Stomach (tissue), 9 donors: Measurements from ENCODE around the gene EXOC4. TPM values are rescaled to one million over a fixed set of nuclear protein-coding genes. Genes with fewer than 3 reads are reported as not detected.

Source experiments
- DNase-seq, 2 donors: peaks; one replicate each; pipeline versions ENCODE4 v3.0.0 to v3.0.0-alpha.2; 2013 to 2019
- H3K27ac ChIP-seq, 5 donors: fragments of 200-600 bp in 4 of 5; sonication (generic) in 4 of 5; one replicate each; pipeline ENCODE4 v1.5.1; 2013 to 2019; ENCODE audit warnings: mild to moderate bottlenecking in 1 of 5, moderate library complexity in 1 of 5
- H3K27me3 ChIP-seq, 3 donors: fragments of 200-600 bp; sonication (generic); one replicate each; pipeline ENCODE4 v1.5.1; 2017 to 2019; ENCODE audit warnings: mixed run types in 1 of 3
- H3K36me3 ChIP-seq, 4 donors: fragments of 200-600 bp; sonication (generic); 1 replicate in 3 of 4; 2 replicates in 1 of 4; pipeline ENCODE4 v1.5.1; 2016 to 2019
- H3K4me1 ChIP-seq, 4 donors: fragments of 200-600 bp; sonication (generic); one replicate each; pipeline ENCODE4 v1.5.1; 2016 to 2019
- H3K4me3 ChIP-seq, 4 donors: fragments of 200-600 bp; sonication (generic) in 3 of 4; one replicate each; pipeline ENCODE4 v1.5.1; 2016 to 2019; ENCODE audit warnings: mild to moderate bottlenecking in 1 of 4
- H3K9me3 ChIP-seq, 4 donors: fragments of 200-600 bp; sonication (generic); one replicate each; pipeline ENCODE4 v1.5.1; 2016 to 2019
- EP300 ChIP-seq: sonication (generic); formaldehyde crosslinking; IDR thresholded peaks from one replicate; pipeline ENCODE4 v1.6.1; 2017; ENCODE audit warnings: antibody characterized with exemption
- POLR2A ChIP-seq, 4 donors: fragments of 450-650 bp; IDR thresholded peaks; one replicate each; pipeline ENCODE4 v1.6.1; 2016; ENCODE audit warnings: antibody characterized with exemption in 4 of 4, control low read depth in 2 of 4, mild to moderate bottlenecking in 1 of 4, moderate library complexity in 1 of 4
- POLR2AphosphoS5 ChIP-seq, 3 donors: sonication (generic); formaldehyde crosslinking; IDR thresholded peaks; one replicate each; pipeline ENCODE4 v1.6.1; 2016; ENCODE audit warnings: antibody characterized with exemption in 3 of 3
- WGBS, 5 donors: extraction: QIAGEN DNeasy Blood & Tissue Kit in 3 of 5; methylation state at CpG; one replicate each; pipeline versions ENCODE4 v1.1.5 to v1.1.7; 2013 to 2018; 5-methylcytosine and 5-hydroxymethylcytosine counted together
- intact Hi-C: fragments of 100-400 bp; cut with DNase I; formaldehyde crosslinking; loops from one replicate; pipeline ENCODE4 v1.15.1; 2023; ENCODE audit warnings: low total_unique reads
- polyA plus RNA-seq, 3 donors: library from polyadenylated mRNA; stranded (reverse); fragments of 200-250 nt; gene quantifications; one replicate each; pipeline ENCODE4 v1.2.3, GENCODE V29; 2013
- total RNA-seq, 5 donors: library from RNA; depleted of rRNA; stranded (reverse); fragments of >200 nt; gene quantifications; one replicate each; pipeline versions ENCODE4 v1.1.0 to v1.2.3, GENCODE V29; 2014 to 2016
- TF ChIP-seq, protein P1 (sequence below), 7 experiments: fragments of 450-650 bp in 4 of 7; fragments of 200-600 bp in 3 of 7; sonication (generic) in 3 of 7; IDR thresholded peaks; one replicate each; pipeline ENCODE4 v1.5.1; 2016 to 2019; ENCODE audit warnings: antibody characterized with exemption in 7 of 7, control low read depth in 2 of 7, mild to moderate bottlenecking in 1 of 7
- donor health status: healthy with polysubstance abuse.
- donor health status: Bipolar disorder and iron deficiency.
- donor health status: healthy.

The EXOC4 gene
- total and polyA plus RNA-seq, 8 donors = 14.1 to 339 (median 61.1) TPM

- intact Hi-C loops = no loop called here
- Histone ChIP-seq H3K4me1 (peaks cover 0 to 5% (median 0%) of the 10 kb centered on the region in 4 donors), H3K27me3 (no peaks in the 10 kb centered on the region), H3K9me3 (no peaks in the 10 kb centered on the region), H3K36me3 (no peaks in the 10 kb centered on the region), H3K4me3 (no peak overlapping the region), H3K27ac (no peak overlapping the region)
- no peak for DNase-seq
- no peak for TF ChIP-seq POLR2A (IDR thresholded peaks at IDR 0.05)
- no peak for TF ChIP-seq EP300
- TF ChIP-seq, protein P1, sequence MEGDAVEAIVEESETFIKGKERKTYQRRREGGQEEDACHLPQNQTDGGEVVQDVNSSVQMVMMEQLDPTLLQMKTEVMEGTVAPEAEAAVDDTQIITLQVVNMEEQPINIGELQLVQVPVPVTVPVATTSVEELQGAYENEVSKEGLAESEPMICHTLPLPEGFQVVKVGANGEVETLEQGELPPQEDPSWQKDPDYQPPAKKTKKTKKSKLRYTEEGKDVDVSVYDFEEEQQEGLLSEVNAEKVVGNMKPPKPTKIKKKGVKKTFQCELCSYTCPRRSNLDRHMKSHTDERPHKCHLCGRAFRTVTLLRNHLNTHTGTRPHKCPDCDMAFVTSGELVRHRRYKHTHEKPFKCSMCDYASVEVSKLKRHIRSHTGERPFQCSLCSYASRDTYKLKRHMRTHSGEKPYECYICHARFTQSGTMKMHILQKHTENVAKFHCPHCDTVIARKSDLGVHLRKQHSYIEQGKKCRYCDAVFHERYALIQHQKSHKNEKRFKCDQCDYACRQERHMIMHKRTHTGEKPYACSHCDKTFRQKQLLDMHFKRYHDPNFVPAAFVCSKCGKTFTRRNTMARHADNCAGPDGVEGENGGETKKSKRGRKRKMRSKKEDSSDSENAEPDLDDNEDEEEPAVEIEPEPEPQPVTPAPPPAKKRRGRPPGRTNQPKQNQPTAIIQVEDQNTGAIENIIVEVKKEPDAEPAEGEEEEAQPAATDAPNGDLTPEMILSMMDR (IDR thresholded peaks at IDR 0.05) = no peak
- TF ChIP-seq POLR2AphosphoS5 (IDR thresholded peaks at IDR 0.05) = no peak
- WGBS, 5 donors = 89 to 98% (median 92%) methylated on average over 3 of the region's 3 CpGs
These were observed 488.2 kb downstream of the EXOC4 start for GRCh38 chr7:133741078-133741477.

DNA sequence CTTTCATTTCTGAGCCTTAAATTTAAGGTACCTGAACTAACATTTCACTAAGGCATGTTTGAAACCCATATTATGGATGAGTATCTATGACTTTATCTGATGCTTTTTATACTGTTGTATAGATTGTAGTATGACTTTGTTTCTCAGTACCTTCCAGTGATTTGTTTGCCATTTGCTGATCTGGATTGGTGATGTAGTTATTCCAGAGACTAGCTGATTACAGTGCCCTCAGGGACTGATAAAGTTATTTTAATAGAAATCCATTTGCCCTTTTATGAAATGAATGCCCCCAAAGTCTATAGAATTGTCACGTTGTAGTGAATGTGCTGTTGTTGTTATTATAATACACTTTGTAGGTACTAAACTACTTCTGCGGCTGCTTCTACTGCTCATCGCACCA is 488.8 kb downstream of the EXOC4 start:
- intact Hi-C loops = no loop called here
- no peak overlapping the region for H3K27ac ChIP-seq
- H3K27me3 ChIP-seq = no peaks in the 10 kb centered on the region
- WGBS, 5 donors = 86 to 97% (median 91%) methylated on average over 3 of the region's 3 CpGs
- no peak overlapping the region for H3K4me3 ChIP-seq
- H3K4me1 ChIP-seq = peaks cover 0 to 5% (median 0%) of the 10 kb centered on the region in 4 donors
- no peaks in the 10 kb centered on the region for H3K9me3 ChIP-seq
- TF ChIP-seq POLR2A (IDR thresholded peaks at IDR 0.05) (no peak), EP300 (no peak), POLR2AphosphoS5 (IDR thresholded peaks at IDR 0.05) (no peak)
- TF ChIP-seq, protein P1 (IDR thresholded peaks at IDR 0.05) = no peak
- H3K36me3 ChIP-seq = no peaks in the 10 kb centered on the region
- DNase-seq = no peak

- TF ChIP-seq, protein P1 (IDR thresholded peaks at IDR 0.05) = no peak
- TF ChIP-seq POLR2A (IDR thresholded peaks at IDR 0.05) = no peak
- no peak for TF ChIP-seq EP300
- no peak for TF ChIP-seq POLR2AphosphoS5 (IDR thresholded peaks at IDR 0.05)
- intact Hi-C loops = no loop called here
- WGBS, 5 donors = 68 to 79% (median 76%) methylated on average over 6 of the region's 6 CpGs
- Histone ChIP-seq H3K4me1 (peaks cover 0 to 5% (median 0%) of the 10 kb centered on the region in 4 donors), H3K9me3 (no peaks in the 10 kb centered on the region), H3K36me3 (no peaks in the 10 kb centered on the region), H3K27ac (no peak overlapping the region), H3K27me3 (no peaks in the 10 kb centered on the region), H3K4me3 (no peak overlapping the region)
- DNase-seq = peak in 1 of 2 donors; percentile 39
These were observed 490.0 kb downstream of the EXOC4 start for GRCh38 chr7:133742709-133743538.

- Histone ChIP-seq H3K36me3 (no peaks in the 10 kb centered on the region), H3K4me3 (no peak overlapping the region), H3K9me3 (no peaks in the 10 kb centered on the region), H3K27ac (no peak overlapping the region), H3K4me1 (peaks cover 0 to 5% (median 0%) of the 10 kb centered on the region in 4 donors), H3K27me3 (no peaks in the 10 kb centered on the region)
- no peak for TF ChIP-seq POLR2AphosphoS5 (IDR thresholded peaks at IDR 0.05)
- TF ChIP-seq, protein P1 (IDR thresholded peaks at IDR 0.05) = no peak
- 92 to 97% (median 95%) methylated on average over 3 of the region's 3 CpGs for WGBS, 5 donors
- DNase-seq = no peak
- intact Hi-C loops = no loop called here
These were observed 491.6 kb downstream of the EXOC4 start for GRCh38 chr7:133744451-133744850.
